HG03139 (cell line): Measurements from ENCODE around the gene RAB21.

Experiments
- ATAC-seq: cut with Tn5 transposase; IDR thresholded peaks from one replicate; pipeline ENCODE4 v1.9.1; 2021; ENCODE audit not compliant: unreplicated experiment

RAB21 gene

GRCh38 chr12:71754461-71755145, at the start of gene RAB21:
RAB21 (plus strand) TSS chr12:71754863; CDS start chr12:71755130, 267 bp downstream.
- peak; percentile 97 for ATAC-seq

- ATAC-seq: no peak
Measured at GRCh38 chr12:71704920-71705319, 49.7 kb upstream of the RAB21 start.

GRCh38 chr12:71708658-71709057, 46.0 kb upstream of the RAB21 start:
- no peak for ATAC-seq

GRCh38 chr12:71710276-71711125, 44.2 kb upstream of the RAB21 start:
- no peak for ATAC-seq

- no peak for ATAC-seq
Measured at GRCh38 chr12:71718611-71719010, 36.1 kb upstream of the RAB21 start.

- no peak for ATAC-seq
Measured at GRCh38 chr12:71719647-71720370, 34.9 kb upstream of the RAB21 start.

GRCh38 chr12:71721783-71722505, 32.7 kb upstream of the RAB21 start:
- no peak for ATAC-seq

- no peak for ATAC-seq
Measured at GRCh38 chr12:71725011-71725410, 29.7 kb upstream of the RAB21 start.

GRCh38 chr12:71726548-71726947, 28.1 kb upstream of the RAB21 start:
- ATAC-seq: no peak

GRCh38 chr12:71727958-71728357, 26.7 kb upstream of the RAB21 start:
- no peak for ATAC-seq

- ATAC-seq: no peak
Measured at GRCh38 chr12:71730936-71731335, 23.7 kb upstream of the RAB21 start.

- ATAC-seq: no peak
Measured at GRCh38 chr12:71731439-71732356, 23.0 kb upstream of the RAB21 start.

- no peak for ATAC-seq
Measured at GRCh38 chr12:71732357-71732712, 22.3 kb upstream of the RAB21 start.

- no peak for ATAC-seq
Measured at GRCh38 chr12:71737197-71737596, 17.5 kb upstream of the RAB21 start.

- no peak for ATAC-seq
Measured at GRCh38 chr12:71742998-71743397, 11.7 kb upstream of the RAB21 start.

- no peak for ATAC-seq
Measured at GRCh38 chr12:71744522-71745300, 10.0 kb upstream of the RAB21 start.

GRCh38 chr12:71746974-71747611, 7.6 kb upstream of the RAB21 start:
- ATAC-seq: peak; percentile 88

GRCh38 chr12:71748081-71748850, 6.4 kb upstream of the RAB21 start:
- no peak for ATAC-seq
